Choroid plexus epithelial cell (primary cell): ENCODE data around the gene RNF7.

Source experiments
- DNase-seq: peaks from one replicate; pipeline ENCODE4 v3.0.0-alpha.2; 2010; ENCODE audit warnings: low read depth
- H3K4me3 ChIP-seq: 2 replicates; pipeline ENCODE4 v1.5.1; 2011; ENCODE audit warnings: low read depth, mild to moderate bottlenecking, control low read depth, low read length, moderate library complexity
- TF ChIP-seq, protein P1 (sequence below): conservative IDR thresholded peaks from 2 replicates; pipeline ENCODE4 v1.5.1; 2011; ENCODE audit warnings: low read depth, mild to moderate bottlenecking, control low read depth, inconsistent platforms, low read length, moderate library complexity

Gene RNF7

DNA sequence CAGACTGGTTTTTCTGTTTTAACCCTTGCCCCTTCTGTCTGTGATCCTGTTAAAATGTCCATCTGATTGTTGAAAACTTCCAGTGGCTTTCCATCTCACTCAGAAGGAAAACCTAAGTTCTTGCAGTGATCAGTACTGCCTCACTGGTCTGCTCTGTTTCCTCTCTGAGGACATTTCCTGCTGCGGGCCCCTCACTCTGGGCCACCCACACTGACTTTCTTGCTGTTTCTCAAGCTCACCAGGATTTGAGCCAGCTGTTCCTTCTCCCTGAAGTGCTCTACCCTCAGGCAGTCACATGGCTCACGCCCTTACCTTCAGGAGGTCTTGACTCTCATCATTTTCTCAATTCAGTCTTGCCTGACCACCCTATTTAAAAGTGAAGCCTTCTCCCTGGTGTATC lies 26.9 kb downstream of the RNF7 start:
- H3K4me3 ChIP-seq, result no peak overlapping the region
- TF ChIP-seq, protein P1, sequence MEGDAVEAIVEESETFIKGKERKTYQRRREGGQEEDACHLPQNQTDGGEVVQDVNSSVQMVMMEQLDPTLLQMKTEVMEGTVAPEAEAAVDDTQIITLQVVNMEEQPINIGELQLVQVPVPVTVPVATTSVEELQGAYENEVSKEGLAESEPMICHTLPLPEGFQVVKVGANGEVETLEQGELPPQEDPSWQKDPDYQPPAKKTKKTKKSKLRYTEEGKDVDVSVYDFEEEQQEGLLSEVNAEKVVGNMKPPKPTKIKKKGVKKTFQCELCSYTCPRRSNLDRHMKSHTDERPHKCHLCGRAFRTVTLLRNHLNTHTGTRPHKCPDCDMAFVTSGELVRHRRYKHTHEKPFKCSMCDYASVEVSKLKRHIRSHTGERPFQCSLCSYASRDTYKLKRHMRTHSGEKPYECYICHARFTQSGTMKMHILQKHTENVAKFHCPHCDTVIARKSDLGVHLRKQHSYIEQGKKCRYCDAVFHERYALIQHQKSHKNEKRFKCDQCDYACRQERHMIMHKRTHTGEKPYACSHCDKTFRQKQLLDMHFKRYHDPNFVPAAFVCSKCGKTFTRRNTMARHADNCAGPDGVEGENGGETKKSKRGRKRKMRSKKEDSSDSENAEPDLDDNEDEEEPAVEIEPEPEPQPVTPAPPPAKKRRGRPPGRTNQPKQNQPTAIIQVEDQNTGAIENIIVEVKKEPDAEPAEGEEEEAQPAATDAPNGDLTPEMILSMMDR, result no peak
- peak; percentile 48 for DNase-seq

DNA sequence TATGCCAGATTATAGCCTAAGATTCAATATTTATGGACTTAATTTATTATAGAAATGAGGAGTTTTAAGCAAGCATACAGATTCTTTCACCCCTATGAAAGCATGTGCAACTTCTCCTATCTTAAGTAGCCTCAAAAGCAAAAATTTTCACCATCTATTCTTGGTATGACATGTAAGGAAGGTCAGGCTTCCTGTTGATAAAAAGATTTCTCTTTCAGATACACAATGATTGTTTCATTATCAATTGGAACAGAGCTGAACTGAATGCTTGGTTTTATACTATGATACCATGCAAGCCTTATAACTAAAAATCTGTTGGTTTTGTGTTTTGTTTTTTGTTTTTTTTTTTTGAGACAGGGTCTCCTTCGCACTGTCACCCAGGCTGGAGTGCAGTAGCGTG lies 29.0 kb downstream of the RNF7 start:
- H3K4me3 ChIP-seq, result no peak overlapping the region
- DNase-seq, result no peak
- TF ChIP-seq, protein P1, result no peak

DNA sequence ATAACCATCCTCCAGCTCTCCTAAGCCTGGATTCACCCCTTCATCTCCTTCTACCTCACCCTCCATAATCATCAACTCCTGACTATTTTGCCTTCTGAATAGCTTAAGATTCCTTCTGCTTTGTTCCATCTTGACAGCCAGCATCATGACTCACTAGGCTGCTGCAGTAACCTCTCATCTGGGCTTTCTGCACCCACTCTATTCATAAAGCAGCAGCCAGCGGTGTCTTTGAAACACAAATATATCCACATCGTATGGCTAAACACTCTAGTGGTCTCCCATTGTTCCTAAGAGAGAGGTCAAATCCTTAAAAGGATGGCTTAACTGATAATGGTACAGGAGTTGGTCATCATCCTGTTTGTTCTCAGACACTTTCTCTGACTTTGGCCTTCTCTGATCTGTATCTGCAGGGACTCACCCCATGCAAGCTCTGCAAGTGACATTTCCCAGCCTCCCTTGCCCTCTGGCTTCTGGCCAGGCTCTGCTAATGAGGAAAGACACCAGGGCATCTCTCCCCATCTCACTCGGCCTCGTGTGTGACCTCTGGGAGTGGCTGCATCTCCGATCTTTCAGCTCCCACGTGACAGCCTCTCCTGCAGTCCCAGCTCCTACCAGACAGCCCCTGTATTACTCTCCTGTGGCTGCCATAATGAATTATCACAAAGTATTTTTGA lies 31.3 kb downstream of the RNF7 start:
- no peak overlapping the region for H3K4me3 ChIP-seq
- peak; percentile 53 for DNase-seq
- TF ChIP-seq, protein P1, result no peak

DNA sequence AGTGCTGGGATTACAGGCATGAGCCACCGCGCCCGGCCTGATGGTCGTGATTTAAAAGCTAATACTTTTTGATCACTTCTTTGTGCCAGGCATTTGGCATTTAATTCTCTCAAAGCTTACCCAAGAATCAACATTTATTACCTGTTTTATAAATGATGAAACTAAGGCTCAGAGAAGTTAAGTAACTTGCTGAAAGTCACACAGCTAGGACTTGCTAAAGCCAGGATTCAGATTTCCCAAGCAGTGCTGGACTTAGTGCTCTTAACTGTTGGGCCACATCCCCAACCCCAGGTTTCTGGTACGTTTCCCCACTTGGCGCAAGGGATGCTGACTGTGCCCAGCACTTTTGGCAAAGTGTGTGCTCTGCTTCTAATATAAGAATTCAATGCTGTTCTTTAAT lies 35.6 kb downstream of the RNF7 start:
- TF ChIP-seq, protein P1, result no peak
- H3K4me3 ChIP-seq, result no peak overlapping the region
- DNase-seq, result no peak

DNA sequence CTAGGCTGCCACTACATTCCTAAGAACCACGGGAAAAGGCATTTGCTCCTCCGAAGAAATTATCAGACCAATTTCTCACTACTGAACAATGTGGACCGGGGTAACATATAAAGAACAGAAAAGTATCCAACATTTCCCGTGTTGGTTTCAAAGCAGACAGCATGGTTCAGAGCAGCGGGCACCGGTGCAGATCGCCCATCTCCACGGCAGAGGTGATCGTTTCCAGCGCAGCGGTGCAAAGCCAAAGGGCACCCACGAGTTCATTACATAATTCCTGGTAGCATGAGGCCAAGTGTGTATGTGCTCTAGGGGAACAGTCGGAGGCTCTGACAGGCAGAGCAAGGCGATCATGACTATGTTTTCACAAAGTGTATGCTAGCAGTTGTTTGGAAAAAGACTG lies 38.3 kb downstream of the RNF7 start:
- no peak overlapping the region for H3K4me3 ChIP-seq
- TF ChIP-seq, protein P1, result no peak
- no peak for DNase-seq

DNA sequence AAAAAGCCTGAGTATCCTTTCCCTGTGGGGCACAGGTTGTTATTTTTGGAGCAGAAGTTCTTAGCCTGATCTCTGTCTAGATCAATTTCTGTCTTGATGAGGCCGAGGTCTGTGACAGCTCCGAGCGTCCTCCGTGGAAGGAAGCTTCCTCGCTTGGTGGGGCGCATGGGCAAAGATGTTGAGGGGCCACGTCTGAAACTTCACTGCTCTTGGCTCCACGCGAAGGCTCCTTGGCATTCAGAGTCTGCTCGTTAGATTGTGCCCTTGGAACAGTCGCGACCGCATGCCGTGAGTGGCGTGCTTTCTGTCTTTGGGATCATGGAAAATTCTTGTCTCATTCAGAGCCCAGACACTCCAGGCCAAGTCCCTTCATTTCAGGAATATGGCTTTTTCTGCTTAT lies 38.8 kb downstream of the RNF7 start:
- DNase-seq, result no peak
- H3K4me3 ChIP-seq, result no peak overlapping the region
- TF ChIP-seq, protein P1, result no peak
